Measurements from ENCODE around the gene HS3ST5.

DNA sequence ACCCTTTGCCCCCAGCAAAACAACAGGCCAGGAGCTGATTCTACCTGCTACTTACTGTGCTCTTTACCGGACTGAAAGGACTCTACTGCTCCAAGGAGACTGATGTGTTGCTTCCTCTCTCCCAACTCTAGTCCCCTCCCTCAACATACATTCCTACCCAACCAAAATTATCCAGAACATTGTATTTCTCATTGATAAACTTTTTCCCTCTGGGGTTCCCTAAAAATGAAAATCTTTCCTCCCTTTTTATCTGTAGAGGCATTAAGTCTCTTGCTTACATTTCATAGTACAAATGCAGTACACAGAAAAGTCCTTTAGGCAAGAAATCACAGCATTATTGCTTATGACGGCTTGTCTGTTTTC, 940 bp upstream of the HS3ST5 start:
- no peak for TF ChIP-seq POLR2A (IDR thresholded peaks at IDR 0.05)
- TF ChIP-seq, protein P1, sequence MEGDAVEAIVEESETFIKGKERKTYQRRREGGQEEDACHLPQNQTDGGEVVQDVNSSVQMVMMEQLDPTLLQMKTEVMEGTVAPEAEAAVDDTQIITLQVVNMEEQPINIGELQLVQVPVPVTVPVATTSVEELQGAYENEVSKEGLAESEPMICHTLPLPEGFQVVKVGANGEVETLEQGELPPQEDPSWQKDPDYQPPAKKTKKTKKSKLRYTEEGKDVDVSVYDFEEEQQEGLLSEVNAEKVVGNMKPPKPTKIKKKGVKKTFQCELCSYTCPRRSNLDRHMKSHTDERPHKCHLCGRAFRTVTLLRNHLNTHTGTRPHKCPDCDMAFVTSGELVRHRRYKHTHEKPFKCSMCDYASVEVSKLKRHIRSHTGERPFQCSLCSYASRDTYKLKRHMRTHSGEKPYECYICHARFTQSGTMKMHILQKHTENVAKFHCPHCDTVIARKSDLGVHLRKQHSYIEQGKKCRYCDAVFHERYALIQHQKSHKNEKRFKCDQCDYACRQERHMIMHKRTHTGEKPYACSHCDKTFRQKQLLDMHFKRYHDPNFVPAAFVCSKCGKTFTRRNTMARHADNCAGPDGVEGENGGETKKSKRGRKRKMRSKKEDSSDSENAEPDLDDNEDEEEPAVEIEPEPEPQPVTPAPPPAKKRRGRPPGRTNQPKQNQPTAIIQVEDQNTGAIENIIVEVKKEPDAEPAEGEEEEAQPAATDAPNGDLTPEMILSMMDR (IDR thresholded peaks at IDR 0.05) = no peak

All from esophagus squamous epithelium (tissue), 4 donors.